Thyroid gland (tissue), 4 donors: ENCODE results near the gene TC2N.

Experiments
- POLR2A ChIP-seq, 2 donors: fragments of 450-650 bp; IDR thresholded peaks; one replicate each; pipeline ENCODE4 v1.6.1; 2017; ENCODE audit warnings: antibody characterized with exemption in 2 of 2, mild to moderate bottlenecking in 2 of 2, moderate library complexity in 1 of 2
- TF ChIP-seq, protein P1 (sequence below), 6 experiments: fragments of 200-600 bp in 3 of 6; fragments of 450-650 bp in 3 of 6; sonication (generic) in 3 of 6; IDR thresholded peaks; one replicate each; pipeline ENCODE4 v1.5.1; 2016 to 2019; ENCODE audit warnings: antibody characterized with exemption in 6 of 6, mild to moderate bottlenecking in 2 of 6, inconsistent platforms in 1 of 6, moderate library complexity in 1 of 6

DNA sequence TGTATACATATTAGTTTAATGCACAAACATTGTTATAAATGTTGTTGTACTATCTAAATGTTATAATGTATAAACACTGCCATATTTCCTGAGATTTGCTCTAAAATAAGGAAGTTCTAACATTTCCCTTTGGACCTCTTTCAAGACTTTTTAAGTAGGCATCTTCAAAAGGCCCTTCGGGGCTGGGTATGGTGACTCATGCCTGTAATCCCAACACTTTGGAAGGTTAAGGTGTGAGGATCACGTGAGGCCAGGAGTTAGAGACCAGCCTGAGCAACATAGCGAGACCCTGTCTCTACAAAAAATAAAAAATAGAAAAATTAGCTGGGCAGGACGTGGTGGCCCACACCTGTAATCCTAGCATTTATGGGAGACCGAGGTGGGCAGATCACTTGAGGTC is 44.7 kb upstream of the TC2N start:
- TF ChIP-seq, protein P1, sequence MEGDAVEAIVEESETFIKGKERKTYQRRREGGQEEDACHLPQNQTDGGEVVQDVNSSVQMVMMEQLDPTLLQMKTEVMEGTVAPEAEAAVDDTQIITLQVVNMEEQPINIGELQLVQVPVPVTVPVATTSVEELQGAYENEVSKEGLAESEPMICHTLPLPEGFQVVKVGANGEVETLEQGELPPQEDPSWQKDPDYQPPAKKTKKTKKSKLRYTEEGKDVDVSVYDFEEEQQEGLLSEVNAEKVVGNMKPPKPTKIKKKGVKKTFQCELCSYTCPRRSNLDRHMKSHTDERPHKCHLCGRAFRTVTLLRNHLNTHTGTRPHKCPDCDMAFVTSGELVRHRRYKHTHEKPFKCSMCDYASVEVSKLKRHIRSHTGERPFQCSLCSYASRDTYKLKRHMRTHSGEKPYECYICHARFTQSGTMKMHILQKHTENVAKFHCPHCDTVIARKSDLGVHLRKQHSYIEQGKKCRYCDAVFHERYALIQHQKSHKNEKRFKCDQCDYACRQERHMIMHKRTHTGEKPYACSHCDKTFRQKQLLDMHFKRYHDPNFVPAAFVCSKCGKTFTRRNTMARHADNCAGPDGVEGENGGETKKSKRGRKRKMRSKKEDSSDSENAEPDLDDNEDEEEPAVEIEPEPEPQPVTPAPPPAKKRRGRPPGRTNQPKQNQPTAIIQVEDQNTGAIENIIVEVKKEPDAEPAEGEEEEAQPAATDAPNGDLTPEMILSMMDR (IDR thresholded peaks at IDR 0.05), result no peak
- no peak for TF ChIP-seq POLR2A (IDR thresholded peaks at IDR 0.05)
